HL-60 (cell line): Measurements from ENCODE around the gene RNLS.

Experiments
- CTCF ChIP-seq: IDR thresholded peaks from one replicate; pipeline ENCODE4 v1.5.1; 2011; ENCODE audit warnings: low read length, control low read depth, inconsistent platforms; ENCODE audit not compliant: insufficient read depth
- POLR2AphosphoS5 ChIP-seq: IDR thresholded peaks from 2 replicates; pipeline ENCODE4 v1.6.1; 2012; ENCODE audit warnings: low read depth
- SPI1 ChIP-seq: IDR thresholded peaks from 2 replicates; pipeline ENCODE4 v1.6.1; 2012; ENCODE audit warnings: low read depth, mild to moderate bottlenecking, borderline replicate concordance
- TF ChIP-seq, protein P1 (sequence below): IDR thresholded peaks from 2 replicates; pipeline ENCODE4 v1.6.1; 2012; ENCODE audit warnings: low read depth; ENCODE audit not compliant: insufficient replicate concordance

DNA sequence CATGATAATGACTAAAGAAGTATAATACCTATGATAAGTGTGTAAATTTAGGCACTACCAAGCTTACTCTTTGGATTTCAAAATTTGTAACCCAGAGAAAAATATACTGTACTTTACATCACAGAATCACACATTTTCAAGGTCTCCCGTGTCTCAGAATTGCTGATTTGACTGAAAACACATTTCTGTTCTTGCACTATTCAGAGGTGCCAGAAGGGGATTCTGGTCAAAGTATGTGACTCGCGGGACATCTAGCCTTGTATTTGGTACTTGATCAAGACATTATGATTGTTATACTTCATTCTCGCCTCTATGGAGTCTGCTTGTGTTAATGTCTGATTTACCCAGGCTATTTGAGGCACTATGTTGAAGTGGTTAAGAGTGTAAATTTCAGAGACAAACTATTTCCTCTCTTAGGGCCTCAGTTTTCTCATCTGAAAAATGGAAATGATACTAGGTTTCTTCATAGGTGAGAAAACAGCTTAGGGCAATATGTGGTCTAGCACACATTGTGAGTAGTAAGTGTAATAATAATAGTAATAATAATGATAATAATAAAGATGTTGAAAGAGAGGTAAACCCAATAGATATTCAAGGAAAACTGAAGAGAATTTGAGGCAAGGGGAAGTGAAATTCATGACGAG lies 320.4 kb downstream of the RNLS start:
- no peak for TF ChIP-seq POLR2AphosphoS5
- no peak for TF ChIP-seq SPI1
- no peak for TF ChIP-seq CTCF
- TF ChIP-seq, protein P1, sequence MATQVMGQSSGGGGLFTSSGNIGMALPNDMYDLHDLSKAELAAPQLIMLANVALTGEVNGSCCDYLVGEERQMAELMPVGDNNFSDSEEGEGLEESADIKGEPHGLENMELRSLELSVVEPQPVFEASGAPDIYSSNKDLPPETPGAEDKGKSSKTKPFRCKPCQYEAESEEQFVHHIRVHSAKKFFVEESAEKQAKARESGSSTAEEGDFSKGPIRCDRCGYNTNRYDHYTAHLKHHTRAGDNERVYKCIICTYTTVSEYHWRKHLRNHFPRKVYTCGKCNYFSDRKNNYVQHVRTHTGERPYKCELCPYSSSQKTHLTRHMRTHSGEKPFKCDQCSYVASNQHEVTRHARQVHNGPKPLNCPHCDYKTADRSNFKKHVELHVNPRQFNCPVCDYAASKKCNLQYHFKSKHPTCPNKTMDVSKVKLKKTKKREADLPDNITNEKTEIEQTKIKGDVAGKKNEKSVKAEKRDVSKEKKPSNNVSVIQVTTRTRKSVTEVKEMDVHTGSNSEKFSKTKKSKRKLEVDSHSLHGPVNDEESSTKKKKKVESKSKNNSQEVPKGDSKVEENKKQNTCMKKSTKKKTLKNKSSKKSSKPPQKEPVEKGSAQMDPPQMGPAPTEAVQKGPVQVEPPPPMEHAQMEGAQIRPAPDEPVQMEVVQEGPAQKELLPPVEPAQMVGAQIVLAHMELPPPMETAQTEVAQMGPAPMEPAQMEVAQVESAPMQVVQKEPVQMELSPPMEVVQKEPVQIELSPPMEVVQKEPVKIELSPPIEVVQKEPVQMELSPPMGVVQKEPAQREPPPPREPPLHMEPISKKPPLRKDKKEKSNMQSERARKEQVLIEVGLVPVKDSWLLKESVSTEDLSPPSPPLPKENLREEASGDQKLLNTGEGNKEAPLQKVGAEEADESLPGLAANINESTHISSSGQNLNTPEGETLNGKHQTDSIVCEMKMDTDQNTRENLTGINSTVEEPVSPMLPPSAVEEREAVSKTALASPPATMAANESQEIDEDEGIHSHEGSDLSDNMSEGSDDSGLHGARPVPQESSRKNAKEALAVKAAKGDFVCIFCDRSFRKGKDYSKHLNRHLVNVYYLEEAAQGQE, result no peak
